Jurkat, Clone E6-1 (cell line): ENCODE measurements around the gene FAM149A. TPM values are rescaled to one million over a fixed set of nuclear protein-coding genes. Genes with fewer than 3 reads are reported as not detected.
A peak's percentile ranks its signal among the peaks of the same experiment; 100 is the strongest.

Source experiments
- DNase-seq: peaks from one replicate; pipeline ENCODE4 v3.0.0-alpha.2; 2011; ENCODE audit warnings: low read depth, low spot score
- H3K4me3 ChIP-seq: 2 replicates; pipeline ENCODE4 v1.5.1; 2011; ENCODE audit warnings: mild to moderate bottlenecking, low read length, control low read depth, moderate library complexity
- polyA plus RNA-seq: library from polyadenylated mRNA; unstranded; fragments of >200 nt; gene quantifications from one replicate; pipeline ENCODE4 v1.2.1, GENCODE V29; 2012; ENCODE audit warnings: missing spikeins; ENCODE audit not compliant: insufficient read length, insufficient read depth

FAM149A gene
- 8.2 TPM for polyA plus RNA-seq

GRCh38 chr4:186104114-186104889 lies at the start of gene FAM149A:
FAM149A (plus strand) TSS chr4:186104704.
- DNase-seq = peak; percentile 16
- peak within 1 kb of the TSS; percentile 42 for H3K4me3 ChIP-seq

GRCh38 chr4:186058253-186058979 lies 46.1 kb upstream of the FAM149A start:
- no peak overlapping the region for H3K4me3 ChIP-seq
- DNase-seq = no peak

- DNase-seq = no peak
- H3K4me3 ChIP-seq = no peak overlapping the region
Measured at GRCh38 chr4:186058980-186059316, 45.6 kb upstream of the FAM149A start.

GRCh38 chr4:186061921-186062320 lies 42.6 kb upstream of the FAM149A start:
- no peak overlapping the region for H3K4me3 ChIP-seq
- DNase-seq = no peak

- DNase-seq = peak; percentile 55
Measured at GRCh38 chr4:186067757-186068385, 36.6 kb upstream of the FAM149A start.

GRCh38 chr4:186068581-186069348 lies 35.7 kb upstream of the FAM149A start, which contains the start of gene TLR3:
TLR3 (plus strand) TSS chr4:186069156; CDS start chr4:186076620, 7,464 bp downstream.
- peak within 1 kb of the TSS; percentile 63 for H3K4me3 ChIP-seq
- peak; percentile 16 for DNase-seq

More at GRCh38 chr4:186067757-186068385, 36.6 kb upstream of the FAM149A start:
- H3K4me3 ChIP-seq = peak overlapping the region; percentile 63

- H3K4me3 ChIP-seq = peak overlapping the region; percentile 63
- DNase-seq = no peak
Measured at GRCh38 chr4:186069729-186070128, 34.8 kb upstream of the FAM149A start.

- H3K4me3 ChIP-seq = no peak overlapping the region
- no peak for DNase-seq
Measured at GRCh38 chr4:186072516-186072915, 32.0 kb upstream of the FAM149A start.

- no peak for DNase-seq
- no peak overlapping the region for H3K4me3 ChIP-seq
Measured at GRCh38 chr4:186074189-186074588, 30.3 kb upstream of the FAM149A start.

- no peak overlapping the region for H3K4me3 ChIP-seq
- no peak for DNase-seq
Measured at GRCh38 chr4:186078981-186079638, 25.4 kb upstream of the FAM149A start.

- DNase-seq = no peak
- no peak overlapping the region for H3K4me3 ChIP-seq
Measured at GRCh38 chr4:186079694-186080093, 24.8 kb upstream of the FAM149A start.

- no peak for DNase-seq
- no peak overlapping the region for H3K4me3 ChIP-seq
Measured at GRCh38 chr4:186081202-186081807, 23.2 kb upstream of the FAM149A start.

- no peak for DNase-seq
- no peak overlapping the region for H3K4me3 ChIP-seq
Measured at GRCh38 chr4:186082221-186082620, 22.3 kb upstream of the FAM149A start.

GRCh38 chr4:186088523-186088922 lies 16.0 kb upstream of the FAM149A start:
- no peak for DNase-seq
- H3K4me3 ChIP-seq = no peak overlapping the region

GRCh38 chr4:186092296-186092695 lies 12.2 kb upstream of the FAM149A start:
- DNase-seq = no peak
- H3K4me3 ChIP-seq = no peak overlapping the region

GRCh38 chr4:186095406-186095805 lies 9.1 kb upstream of the FAM149A start:
- DNase-seq = no peak

GRCh38 chr4:186096681-186097165 lies 7.8 kb upstream of the FAM149A start:
- no peak overlapping the region for H3K4me3 ChIP-seq

More at GRCh38 chr4:186095406-186095805, 9.1 kb upstream of the FAM149A start:
- no peak overlapping the region for H3K4me3 ChIP-seq

GRCh38 chr4:186097386-186097785 lies 7.1 kb upstream of the FAM149A start:
- DNase-seq = no peak
- H3K4me3 ChIP-seq = no peak overlapping the region

More at GRCh38 chr4:186096681-186097165, 7.8 kb upstream of the FAM149A start:
- DNase-seq = no peak
